Measurements from ENCODE around the gene JAZF1. TPM values are rescaled to one million over a fixed set of nuclear protein-coding genes. Genes with fewer than 3 reads are reported as not detected.

JAZF1 gene
- total and polyA plus RNA-seq, 2 experiments from 2014 or later: 9.8 to 12.3 TPM

GRCh38 chr7:28104041-28104541 is 76.5 kb downstream of the JAZF1 start:
- TF ChIP-seq CTCF (IDR thresholded peaks at IDR 0.05; ENCODE audit: low read depth, low read length): no peak
- H3K9me3 ChIP-seq (ENCODE audit: low read depth): no peaks in the 10 kb centered on the region
- H3K4me1 ChIP-seq (ENCODE audit: low read depth): peaks cover 42% of the 10 kb centered on the region
- H3K27ac ChIP-seq: no peak overlapping the region
- DNase-seq (ENCODE audit: low read depth in 1 of 2, low spot score in 1 of 2): peak in 1 of 2 donors; percentile 25
- H3K4me3 ChIP-seq: no peak overlapping the region
- no peaks in the 10 kb centered on the region for H3K27me3 ChIP-seq
- no peaks in the 10 kb centered on the region for H3K36me3 ChIP-seq

- H3K27ac ChIP-seq: no peak overlapping the region
- H3K4me1 ChIP-seq (ENCODE audit: low read depth): peaks cover 42% of the 10 kb centered on the region
- no peak for TF ChIP-seq CTCF (IDR thresholded peaks at IDR 0.05; ENCODE audit: low read depth, low read length)
- H3K9me3 ChIP-seq (ENCODE audit: low read depth): no peaks in the 10 kb centered on the region
- peak overlapping the region; percentile 6 for H3K4me3 ChIP-seq
- no peaks in the 10 kb centered on the region for H3K27me3 ChIP-seq
- H3K36me3 ChIP-seq: no peaks in the 10 kb centered on the region
- peak; percentile 42 to 47 for DNase-seq (ENCODE audit: low read depth in 1 of 2, low spot score in 1 of 2)
Observed at GRCh38 chr7:28102797-28103196, 77.8 kb downstream of the JAZF1 start.

GRCh38 chr7:28096713-28097112 is 83.9 kb downstream of the JAZF1 start:
- peak; percentile 70 to 84 for DNase-seq (ENCODE audit: low read depth in 1 of 2, low spot score in 1 of 2)
- peak; percentile 77 for TF ChIP-seq CTCF (IDR thresholded peaks at IDR 0.05; ENCODE audit: low read depth, low read length)
- H3K4me1 ChIP-seq (ENCODE audit: low read depth): no peaks in the 10 kb centered on the region
- no peaks in the 10 kb centered on the region for H3K36me3 ChIP-seq
- H3K27ac ChIP-seq: no peak overlapping the region
- no peaks in the 10 kb centered on the region for H3K27me3 ChIP-seq
- H3K9me3 ChIP-seq (ENCODE audit: low read depth): no peaks in the 10 kb centered on the region
- no peak overlapping the region for H3K4me3 ChIP-seq

GRCh38 chr7:28095231-28095630 is 85.4 kb downstream of the JAZF1 start:
- no peak overlapping the region for H3K4me3 ChIP-seq
- no peaks in the 10 kb centered on the region for H3K9me3 ChIP-seq (ENCODE audit: low read depth)
- no peaks in the 10 kb centered on the region for H3K36me3 ChIP-seq
- no peaks in the 10 kb centered on the region for H3K4me1 ChIP-seq (ENCODE audit: low read depth)
- TF ChIP-seq CTCF (IDR thresholded peaks at IDR 0.05; ENCODE audit: low read depth, low read length): no peak
- no peak for DNase-seq (ENCODE audit: low read depth in 1 of 2, low spot score in 1 of 2)
- no peaks in the 10 kb centered on the region for H3K27me3 ChIP-seq
- no peak overlapping the region for H3K27ac ChIP-seq

GRCh38 chr7:28093623-28094232 is 86.9 kb downstream of the JAZF1 start:
- Histone ChIP-seq H3K36me3 (no peaks in the 10 kb centered on the region), H3K4me3 (no peak overlapping the region), H3K4me1 (ENCODE audit: low read depth) (no peaks in the 10 kb centered on the region), H3K9me3 (ENCODE audit: low read depth) (no peaks in the 10 kb centered on the region), H3K27me3 (no peaks in the 10 kb centered on the region), H3K27ac (no peak overlapping the region)
- peak; percentile 78 for TF ChIP-seq CTCF (IDR thresholded peaks at IDR 0.05; ENCODE audit: low read depth, low read length)
- peak; percentile 77 to 84 for DNase-seq (ENCODE audit: low read depth in 1 of 2, low spot score in 1 of 2)

All from cardiac muscle cell (in vitro differentiated cells and primary cell).